SK-N-SH treated with all-trans-retinoic acid at 6 μM for 48 hours (cell line): ENCODE measurements around the gene CEP78.

Source experiments
- ATAC-seq: fragments of 200-7000 bp; cut with Tn5 transposase; 3 replicates; pipeline ENCODE4 v1.9.1; 2020; ENCODE audit warnings: mild to moderate bottlenecking, moderate library complexity
- ARNTL ChIP-seq: fragments of 450-650 bp; formaldehyde crosslinking; IDR thresholded peaks from 2 replicates; pipeline ENCODE4 v1.5.0; 2020; ENCODE audit warnings: low read depth, mild to moderate bottlenecking, moderate library complexity, borderline replicate concordance
- BACH2 ChIP-seq: fragments of 250-450 bp; sonication (Bioruptor Pico); IDR thresholded peaks from 2 replicates; pipeline ENCODE4 v1.9.0; 2021; ENCODE audit warnings: mild to moderate bottlenecking, borderline replicate concordance
- CSDC2 ChIP-seq: fragments of 250-450 bp; sonication (Bioruptor Pico); IDR thresholded peaks from 2 replicates; pipeline ENCODE4 v1.5.0; 2020; ENCODE audit warnings: mild to moderate bottlenecking, moderate library complexity
- ESRRG ChIP-seq: fragments of 250-450 bp; sonication (Bioruptor Pico); IDR thresholded peaks from 2 replicates; pipeline ENCODE4 v1.6.1; 2021; ENCODE audit warnings: mild to moderate bottlenecking
- GLIS3 ChIP-seq: fragments of 250-450 bp; sonication (Bioruptor Pico); IDR thresholded peaks from 2 replicates; pipeline ENCODE4 v1.5.0; 2020; ENCODE audit warnings: mild to moderate bottlenecking, moderate library complexity
- ISL1 ChIP-seq: fragments of 250-450 bp; sonication (Bioruptor Pico); IDR thresholded peaks from 2 replicates; pipeline ENCODE4 v2.1.2; 2022; ENCODE audit warnings: mild to moderate bottlenecking, moderate library complexity
- OSR1 ChIP-seq: fragments of 250-450 bp; sonication (Bioruptor Pico); IDR thresholded peaks from 2 replicates; pipeline ENCODE4 v1.8.0; 2022; ENCODE audit warnings: moderate library complexity, mild to moderate bottlenecking, inconsistent platforms
- PPARA ChIP-seq: fragments of 250-450 bp; sonication (Bioruptor Pico); IDR thresholded peaks from 2 replicates; pipeline ENCODE4 v1.5.0; 2020; ENCODE audit warnings: mild to moderate bottlenecking, borderline replicate concordance
- RARB ChIP-seq: fragments of 250-450 bp; sonication (Bioruptor Pico); IDR thresholded peaks from 2 replicates; pipeline ENCODE4 v1.8.0; 2021; ENCODE audit warnings: mild to moderate bottlenecking, moderate library complexity
- SNAI2 ChIP-seq: fragments of 250-450 bp; sonication (Bioruptor Pico); IDR thresholded peaks from 2 replicates; pipeline ENCODE4 v1.5.0; 2020; ENCODE audit warnings: mild to moderate bottlenecking, moderate library complexity
- TCF4 ChIP-seq: fragments of 250-450 bp; sonication (Bioruptor Pico); IDR thresholded peaks from 2 replicates; pipeline ENCODE4 v1.8.0; 2021; ENCODE audit warnings: mild to moderate bottlenecking, moderate library complexity, borderline replicate concordance
- TOX ChIP-seq: fragments of 250-450 bp; sonication (Bioruptor Pico); IDR thresholded peaks from 2 replicates; pipeline ENCODE4 v1.8.0; 2021; ENCODE audit warnings: mild to moderate bottlenecking, moderate library complexity, borderline replicate concordance
- ZC3H10 ChIP-seq: fragments of 250-450 bp; sonication (Bioruptor Pico); IDR thresholded peaks from 2 replicates; pipeline ENCODE4 v1.5.1; 2021; ENCODE audit warnings: mild to moderate bottlenecking, moderate library complexity
- ZFP3 ChIP-seq: fragments of 250-450 bp; sonication (Bioruptor Pico); IDR thresholded peaks from 2 replicates; pipeline ENCODE4 v1.5.0; 2020; ENCODE audit warnings: mild to moderate bottlenecking, moderate library complexity
- ZFP30 ChIP-seq: fragments of 450-650 bp; formaldehyde crosslinking; IDR thresholded peaks from 2 replicates; pipeline ENCODE4 v1.5.0; 2022; ENCODE audit warnings: mild to moderate bottlenecking, moderate library complexity
- ZNF565 ChIP-seq: fragments of 450-650 bp; formaldehyde crosslinking; conservative IDR thresholded peaks from 2 replicates; pipeline ENCODE4 v1.5.0; 2020; ENCODE audit warnings: low read depth, mild to moderate bottlenecking, moderate library complexity
- ZNF70 ChIP-seq: fragments of 450-650 bp; formaldehyde crosslinking; IDR thresholded peaks from 2 replicates; pipeline ENCODE4 v1.5.0; 2020; ENCODE audit warnings: mild to moderate bottlenecking, moderate library complexity
- ZNF8 ChIP-seq: fragments of 450-650 bp; formaldehyde crosslinking; IDR thresholded peaks from 2 replicates; pipeline ENCODE4 v1.5.0; 2020; ENCODE audit warnings: mild to moderate bottlenecking, moderate library complexity
- TF ChIP-seq, protein P1 (sequence below): fragments of 250-450 bp; sonication (Bioruptor Pico); IDR thresholded peaks from 2 replicates; pipeline ENCODE4 v1.5.0; 2020; ENCODE audit warnings: mild to moderate bottlenecking, moderate library complexity
- TF ChIP-seq, protein P2 (sequence below): fragments of 250-450 bp; sonication (Bioruptor Pico); IDR thresholded peaks from 2 replicates; pipeline ENCODE4 v1.8.0; 2021; ENCODE audit warnings: low read depth, mild to moderate bottlenecking, moderate library complexity, borderline replicate concordance
- TF ChIP-seq, protein P3 (sequence below): fragments of 250-450 bp; sonication (Bioruptor Pico); IDR thresholded peaks from 2 replicates; pipeline ENCODE4 v1.5.1; 2021; ENCODE audit warnings: mild to moderate bottlenecking, moderate library complexity
- TF ChIP-seq, protein P4 (sequence below): fragments of 250-450 bp; sonication (Bioruptor Pico); IDR thresholded peaks from 2 replicates; pipeline ENCODE4 v1.8.0; 2020; ENCODE audit warnings: mild to moderate bottlenecking, moderate library complexity, borderline replicate concordance

CEP78 gene, protein sequence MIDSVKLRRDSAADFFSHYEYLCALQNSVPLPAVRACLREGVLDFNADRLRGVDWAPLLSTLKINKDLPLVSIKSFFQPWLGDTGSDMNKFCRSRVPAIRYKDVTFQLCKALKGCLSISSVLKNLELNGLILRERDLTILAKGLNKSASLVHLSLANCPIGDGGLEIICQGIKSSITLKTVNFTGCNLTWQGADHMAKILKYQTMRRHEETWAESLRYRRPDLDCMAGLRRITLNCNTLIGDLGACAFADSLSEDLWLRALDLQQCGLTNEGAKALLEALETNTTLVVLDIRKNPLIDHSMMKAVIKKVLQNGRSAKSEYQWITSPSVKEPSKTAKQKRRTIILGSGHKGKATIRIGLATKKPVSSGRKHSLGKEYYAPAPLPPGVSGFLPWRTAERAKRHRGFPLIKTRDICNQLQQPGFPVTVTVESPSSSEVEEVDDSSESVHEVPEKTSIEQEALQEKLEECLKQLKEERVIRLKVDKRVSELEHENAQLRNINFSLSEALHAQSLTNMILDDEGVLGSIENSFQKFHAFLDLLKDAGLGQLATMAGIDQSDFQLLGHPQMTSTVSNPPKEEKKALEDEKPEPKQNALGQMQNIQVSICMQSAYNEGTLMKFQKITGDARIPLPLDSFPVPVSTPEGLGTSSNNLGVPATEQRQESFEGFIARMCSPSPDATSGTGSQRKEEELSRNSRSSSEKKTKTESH

DNA sequence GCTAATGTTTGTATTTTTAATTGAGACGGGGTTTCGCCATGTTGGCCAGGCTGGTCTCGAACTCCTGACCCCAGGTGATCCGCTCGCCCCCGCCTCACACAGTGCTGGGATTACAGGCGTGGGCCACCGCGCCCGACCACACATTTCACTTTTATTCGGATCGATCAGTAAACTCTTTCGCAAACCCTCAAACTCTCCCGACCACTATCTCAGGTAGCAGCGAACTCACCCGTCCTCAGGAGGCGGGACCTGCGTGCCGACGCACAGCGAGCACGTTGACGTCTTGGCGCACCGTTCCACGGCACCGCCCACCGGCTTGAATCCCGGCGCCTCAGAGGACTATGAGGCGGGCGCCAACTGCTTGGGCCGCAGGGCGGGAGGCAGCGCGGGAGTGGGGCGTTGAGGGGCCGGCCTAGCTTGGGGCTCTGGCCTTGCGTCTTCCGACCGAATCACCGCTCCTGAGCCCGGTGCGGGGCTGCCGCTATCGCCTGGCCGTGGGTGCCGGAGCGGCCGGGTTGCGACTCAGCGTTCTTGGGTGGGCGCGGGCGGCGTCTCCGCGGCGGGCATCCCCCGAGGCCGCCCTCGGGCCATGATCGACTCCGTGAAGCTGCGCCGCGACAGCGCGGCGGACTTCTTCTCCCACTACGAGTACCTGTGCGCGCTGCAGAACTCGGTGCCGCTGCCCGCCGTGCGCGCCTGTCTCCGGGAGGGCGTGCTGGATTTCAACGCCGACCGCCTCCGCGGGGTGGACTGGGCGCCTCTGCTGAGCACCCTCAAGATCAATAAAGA is at the start of gene CEP78:
Gene CEP78, plus strand, starts transcription at position 314 of the 789 bp plus-strand sequence. Its CDS starts 276 bp downstream, at position 590.
- 0 out of 2 replicates have a peak, but pooled peaks have one; percentile 43 for TF ChIP-seq SNAI2 (CRISPR knock-in tag)
- TF ChIP-seq, protein P1, sequence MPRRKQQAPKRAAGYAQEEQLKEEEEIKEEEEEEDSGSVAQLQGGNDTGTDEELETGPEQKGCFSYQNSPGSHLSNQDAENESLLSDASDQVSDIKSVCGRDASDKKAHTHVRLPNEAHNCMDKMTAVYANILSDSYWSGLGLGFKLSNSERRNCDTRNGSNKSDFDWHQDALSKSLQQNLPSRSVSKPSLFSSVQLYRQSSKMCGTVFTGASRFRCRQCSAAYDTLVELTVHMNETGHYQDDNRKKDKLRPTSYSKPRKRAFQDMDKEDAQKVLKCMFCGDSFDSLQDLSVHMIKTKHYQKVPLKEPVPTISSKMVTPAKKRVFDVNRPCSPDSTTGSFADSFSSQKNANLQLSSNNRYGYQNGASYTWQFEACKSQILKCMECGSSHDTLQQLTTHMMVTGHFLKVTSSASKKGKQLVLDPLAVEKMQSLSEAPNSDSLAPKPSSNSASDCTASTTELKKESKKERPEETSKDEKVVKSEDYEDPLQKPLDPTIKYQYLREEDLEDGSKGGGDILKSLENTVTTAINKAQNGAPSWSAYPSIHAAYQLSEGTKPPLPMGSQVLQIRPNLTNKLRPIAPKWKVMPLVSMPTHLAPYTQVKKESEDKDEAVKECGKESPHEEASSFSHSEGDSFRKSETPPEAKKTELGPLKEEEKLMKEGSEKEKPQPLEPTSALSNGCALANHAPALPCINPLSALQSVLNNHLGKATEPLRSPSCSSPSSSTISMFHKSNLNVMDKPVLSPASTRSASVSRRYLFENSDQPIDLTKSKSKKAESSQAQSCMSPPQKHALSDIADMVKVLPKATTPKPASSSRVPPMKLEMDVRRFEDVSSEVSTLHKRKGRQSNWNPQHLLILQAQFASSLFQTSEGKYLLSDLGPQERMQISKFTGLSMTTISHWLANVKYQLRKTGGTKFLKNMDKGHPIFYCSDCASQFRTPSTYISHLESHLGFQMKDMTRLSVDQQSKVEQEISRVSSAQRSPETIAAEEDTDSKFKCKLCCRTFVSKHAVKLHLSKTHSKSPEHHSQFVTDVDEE (CRISPR knock-in tag) = peak; percentile 31; the same call in 1 of the 2 replicates
- 0 out of 2 replicates have a peak, but pooled peaks have one; percentile 20 for TF ChIP-seq ZFP30 (CRISPR knock-in tag)
- TF ChIP-seq ZNF8 (CRISPR knock-in tag) = no peak
- TF ChIP-seq BACH2 = no peak
- TF ChIP-seq, all 23 proteins: peak for 3
- ATAC-seq = peak; percentile 98

DNA sequence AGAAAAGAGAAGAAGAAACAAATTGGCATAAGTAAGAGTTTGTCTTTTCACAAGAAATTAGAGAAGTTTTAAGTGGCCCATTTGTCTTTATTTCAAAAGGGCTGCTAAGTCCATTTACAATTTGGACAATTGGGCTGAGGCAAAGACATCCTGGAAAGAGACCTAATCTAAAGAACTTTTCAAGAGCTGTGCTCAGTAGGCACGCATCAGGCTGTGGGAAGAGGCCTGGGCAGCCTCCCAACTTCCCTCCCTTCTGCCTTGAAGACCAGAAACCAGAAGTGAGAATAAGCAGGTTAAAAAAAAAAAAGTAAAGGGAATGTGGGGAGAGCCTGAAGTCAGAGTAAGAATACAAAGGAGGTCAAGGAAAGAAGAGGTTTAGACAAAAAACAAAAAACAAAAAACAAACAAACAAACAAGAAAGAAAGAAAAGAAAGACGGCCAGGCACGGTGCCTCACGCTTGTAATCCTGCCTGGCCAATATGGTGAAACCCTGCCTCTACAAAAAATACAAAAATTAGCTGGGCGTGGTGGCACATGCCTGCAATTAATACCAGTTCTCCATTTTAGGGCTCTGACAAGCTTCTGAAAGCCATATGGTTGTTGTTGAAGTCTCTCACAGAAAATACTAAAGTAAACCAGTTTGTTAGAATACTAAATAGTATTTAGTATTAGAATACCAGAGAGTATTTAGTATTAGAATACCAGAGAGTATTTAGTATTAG is 48.0 kb upstream of the CEP78 start:
- TF ChIP-seq CSDC2 (CRISPR knock-in tag) (no peak), SNAI2 (CRISPR knock-in tag) (no peak), PPARA (CRISPR knock-in tag) (no peak), ESRRG (CRISPR knock-in tag) (no peak), RARB (no peak), TOX (CRISPR knock-in tag) (no peak), ZNF565 (no peak), GLIS3 (CRISPR knock-in tag) (no peak), ZNF70 (CRISPR knock-in tag) (no peak), ARNTL (CRISPR knock-in tag) (no peak), ISL1 (no peak), TCF4 (CRISPR knock-in tag) (no peak), ZC3H10 (CRISPR knock-in tag) (no peak), OSR1 (no peak), ZFP30 (CRISPR knock-in tag) (no peak), ZFP3 (CRISPR knock-in tag) (no peak)
- TF ChIP-seq, protein P2, sequence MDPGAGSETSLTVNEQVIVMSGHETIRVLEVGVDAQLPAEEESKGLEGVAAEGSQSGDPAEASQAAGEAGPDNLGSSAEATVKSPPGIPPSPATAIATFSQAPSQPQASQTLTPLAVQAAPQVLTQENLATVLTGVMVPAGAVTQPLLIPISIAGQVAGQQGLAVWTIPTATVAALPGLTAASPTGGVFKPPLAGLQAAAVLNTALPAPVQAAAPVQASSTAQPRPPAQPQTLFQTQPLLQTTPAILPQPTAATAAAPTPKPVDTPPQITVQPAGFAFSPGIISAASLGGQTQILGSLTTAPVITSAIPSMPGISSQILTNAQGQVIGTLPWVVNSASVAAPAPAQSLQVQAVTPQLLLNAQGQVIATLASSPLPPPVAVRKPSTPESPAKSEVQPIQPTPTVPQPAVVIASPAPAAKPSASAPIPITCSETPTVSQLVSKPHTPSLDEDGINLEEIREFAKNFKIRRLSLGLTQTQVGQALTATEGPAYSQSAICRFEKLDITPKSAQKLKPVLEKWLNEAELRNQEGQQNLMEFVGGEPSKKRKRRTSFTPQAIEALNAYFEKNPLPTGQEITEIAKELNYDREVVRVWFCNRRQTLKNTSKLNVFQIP = no peak
- TF ChIP-seq, protein P1 (CRISPR knock-in tag) = no peak
- TF ChIP-seq, protein P3, sequence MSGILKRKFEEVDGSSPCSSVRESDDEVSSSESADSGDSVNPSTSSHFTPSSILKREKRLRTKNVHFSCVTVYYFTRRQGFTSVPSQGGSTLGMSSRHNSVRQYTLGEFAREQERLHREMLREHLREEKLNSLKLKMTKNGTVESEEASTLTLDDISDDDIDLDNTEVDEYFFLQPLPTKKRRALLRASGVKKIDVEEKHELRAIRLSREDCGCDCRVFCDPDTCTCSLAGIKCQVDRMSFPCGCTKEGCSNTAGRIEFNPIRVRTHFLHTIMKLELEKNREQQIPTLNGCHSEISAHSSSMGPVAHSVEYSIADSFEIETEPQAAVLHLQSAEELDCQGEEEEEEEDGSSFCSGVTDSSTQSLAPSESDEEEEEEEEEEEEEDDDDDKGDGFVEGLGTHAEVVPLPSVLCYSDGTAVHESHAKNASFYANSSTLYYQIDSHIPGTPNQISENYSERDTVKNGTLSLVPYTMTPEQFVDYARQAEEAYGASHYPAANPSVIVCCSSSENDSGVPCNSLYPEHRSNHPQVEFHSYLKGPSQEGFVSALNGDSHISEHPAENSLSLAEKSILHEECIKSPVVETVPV (CRISPR knock-in tag) = no peak
- TF ChIP-seq, protein P4, sequence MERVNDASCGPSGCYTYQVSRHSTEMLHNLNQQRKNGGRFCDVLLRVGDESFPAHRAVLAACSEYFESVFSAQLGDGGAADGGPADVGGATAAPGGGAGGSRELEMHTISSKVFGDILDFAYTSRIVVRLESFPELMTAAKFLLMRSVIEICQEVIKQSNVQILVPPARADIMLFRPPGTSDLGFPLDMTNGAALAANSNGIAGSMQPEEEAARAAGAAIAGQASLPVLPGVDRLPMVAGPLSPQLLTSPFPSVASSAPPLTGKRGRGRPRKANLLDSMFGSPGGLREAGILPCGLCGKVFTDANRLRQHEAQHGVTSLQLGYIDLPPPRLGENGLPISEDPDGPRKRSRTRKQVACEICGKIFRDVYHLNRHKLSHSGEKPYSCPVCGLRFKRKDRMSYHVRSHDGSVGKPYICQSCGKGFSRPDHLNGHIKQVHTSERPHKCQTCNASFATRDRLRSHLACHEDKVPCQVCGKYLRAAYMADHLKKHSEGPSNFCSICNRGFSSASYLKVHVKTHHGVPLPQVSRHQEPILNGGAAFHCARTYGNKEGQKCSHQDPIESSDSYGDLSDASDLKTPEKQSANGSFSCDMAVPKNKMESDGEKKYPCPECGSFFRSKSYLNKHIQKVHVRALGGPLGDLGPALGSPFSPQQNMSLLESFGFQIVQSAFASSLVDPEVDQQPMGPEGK (CRISPR knock-in tag) = no peak
- ATAC-seq = no peak
